LoVo (cell line): ENCODE results near the gene PLEKHG7.
"Not testable (repeated sequence)": the region's sequence is repeated elsewhere in the genome, so short reads cannot be mapped to it uniquely, and the experiment has no call there.

Source experiments
- DNase-seq: peaks from one replicate; pipeline ENCODE4 v3.0.0-alpha.2; 2016; ENCODE audit warnings: low spot score

Gene PLEKHG7

GRCh38 chr12:92749691-92750090 is 46.9 kb downstream of the PLEKHG7 start:
- DNase-seq, result not testable (repeated sequence)

GRCh38 chr12:92753976-92754885 is 51.4 kb downstream of the PLEKHG7 start:
- no peak for DNase-seq

GRCh38 chr12:92756898-92757596 is 54.3 kb downstream of the PLEKHG7 start:
- DNase-seq, result no peak

GRCh38 chr12:92757597-92758121 is 54.9 kb downstream of the PLEKHG7 start:
- no peak for DNase-seq

GRCh38 chr12:92759634-92760268 is 57.0 kb downstream of the PLEKHG7 start:
- DNase-seq, result peak; percentile 62

GRCh38 chr12:92762773-92763172 is 60.0 kb downstream of the PLEKHG7 start:
- DNase-seq, result no peak

- no peak for DNase-seq
These were observed 62.0 kb downstream of the PLEKHG7 start for GRCh38 chr12:92764831-92765230.

- DNase-seq, result no peak
These were observed 63.1 kb downstream of the PLEKHG7 start for GRCh38 chr12:92765871-92766270.

- DNase-seq, result no peak
These were observed 66.5 kb downstream of the PLEKHG7 start for GRCh38 chr12:92769124-92769901.

GRCh38 chr12:92771001-92771400 is 68.2 kb downstream of the PLEKHG7 start:
- DNase-seq, result no peak

GRCh38 chr12:92775416-92775815 is 72.6 kb downstream of the PLEKHG7 start:
- DNase-seq, result no peak

- no peak for DNase-seq
These were observed 75.7 kb downstream of the PLEKHG7 start for GRCh38 chr12:92778525-92778924.

- DNase-seq, result no peak
These were observed 77.1 kb downstream of the PLEKHG7 start for GRCh38 chr12:92779902-92780301.

- no peak for DNase-seq
These were observed 81.6 kb downstream of the PLEKHG7 start for GRCh38 chr12:92784356-92784755.

- peak; percentile 85 for DNase-seq
These were observed 82.2 kb downstream of the PLEKHG7 start for GRCh38 chr12:92784797-92785562.

GRCh38 chr12:92785563-92785950 is 82.8 kb downstream of the PLEKHG7 start:
- DNase-seq, result no peak

- DNase-seq, result no peak
These were observed 83.3 kb downstream of the PLEKHG7 start for GRCh38 chr12:92786045-92786444.

GRCh38 chr12:92794356-92794755 is 91.6 kb downstream of the PLEKHG7 start:
- not testable (repeated sequence) for DNase-seq

- DNase-seq, result no peak
These were observed 92.0 kb downstream of the PLEKHG7 start for GRCh38 chr12:92794814-92795213.

- DNase-seq, result no peak
These were observed 93.9 kb downstream of the PLEKHG7 start for GRCh38 chr12:92796650-92797049.

- no peak for DNase-seq
These were observed 100.1 kb downstream of the PLEKHG7 start for GRCh38 chr12:92802906-92803305.
